ENCODE results near the gene DNAJC2. TPM values are rescaled to one million over a fixed set of nuclear protein-coding genes. Genes with fewer than 3 reads are reported as not detected.

The DNAJC2 gene
- total and polyA plus RNA-seq, 3 donors from 2014 or later: 21.2 to 39.7 (median 27.6) TPM

DNA sequence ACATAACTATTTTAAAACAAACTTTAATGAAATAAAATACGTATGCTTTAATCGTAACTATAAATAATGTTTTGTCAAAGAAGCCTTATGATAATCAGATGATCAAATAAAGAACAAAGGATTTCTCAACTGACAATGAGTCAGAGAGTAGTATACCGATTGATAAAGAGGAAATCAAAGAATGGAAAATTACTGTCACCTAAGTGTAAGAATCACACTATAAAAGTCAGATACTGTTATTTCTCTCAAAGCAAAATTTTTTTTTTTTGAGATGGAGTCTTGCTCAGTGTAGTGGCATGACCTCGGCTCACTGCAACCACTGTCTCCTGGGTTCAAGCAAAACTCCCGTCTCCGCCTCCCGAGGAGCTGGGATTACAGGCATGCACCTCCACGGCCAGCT lies 18.8 kb downstream of the DNAJC2 start:
- Histone ChIP-seq H3K27ac (no peak overlapping the region), H3K27me3 (no peaks in the 10 kb centered on the region), H3K36me3 (ENCODE audit: low read depth, missing control alignments) (no peaks in the 10 kb centered on the region), H3K4me1 (no peaks in the 10 kb centered on the region), H3K9me3 (no peaks in the 10 kb centered on the region), H3K4me3 (no peak overlapping the region)
- intact Hi-C loops (cut with DNase I; ENCODE audit: low total_unique reads): no loop called here
- DNase-seq: no peak
- WGBS, 2 donors: 94 to 95% methylated on average over 8 of the region's 8 CpGs
- TF ChIP-seq, protein P1, sequence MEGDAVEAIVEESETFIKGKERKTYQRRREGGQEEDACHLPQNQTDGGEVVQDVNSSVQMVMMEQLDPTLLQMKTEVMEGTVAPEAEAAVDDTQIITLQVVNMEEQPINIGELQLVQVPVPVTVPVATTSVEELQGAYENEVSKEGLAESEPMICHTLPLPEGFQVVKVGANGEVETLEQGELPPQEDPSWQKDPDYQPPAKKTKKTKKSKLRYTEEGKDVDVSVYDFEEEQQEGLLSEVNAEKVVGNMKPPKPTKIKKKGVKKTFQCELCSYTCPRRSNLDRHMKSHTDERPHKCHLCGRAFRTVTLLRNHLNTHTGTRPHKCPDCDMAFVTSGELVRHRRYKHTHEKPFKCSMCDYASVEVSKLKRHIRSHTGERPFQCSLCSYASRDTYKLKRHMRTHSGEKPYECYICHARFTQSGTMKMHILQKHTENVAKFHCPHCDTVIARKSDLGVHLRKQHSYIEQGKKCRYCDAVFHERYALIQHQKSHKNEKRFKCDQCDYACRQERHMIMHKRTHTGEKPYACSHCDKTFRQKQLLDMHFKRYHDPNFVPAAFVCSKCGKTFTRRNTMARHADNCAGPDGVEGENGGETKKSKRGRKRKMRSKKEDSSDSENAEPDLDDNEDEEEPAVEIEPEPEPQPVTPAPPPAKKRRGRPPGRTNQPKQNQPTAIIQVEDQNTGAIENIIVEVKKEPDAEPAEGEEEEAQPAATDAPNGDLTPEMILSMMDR (IDR thresholded peaks at IDR 0.05): no peak
- no peak for TF ChIP-seq POLR2A (IDR thresholded peaks at IDR 0.05)

DNA sequence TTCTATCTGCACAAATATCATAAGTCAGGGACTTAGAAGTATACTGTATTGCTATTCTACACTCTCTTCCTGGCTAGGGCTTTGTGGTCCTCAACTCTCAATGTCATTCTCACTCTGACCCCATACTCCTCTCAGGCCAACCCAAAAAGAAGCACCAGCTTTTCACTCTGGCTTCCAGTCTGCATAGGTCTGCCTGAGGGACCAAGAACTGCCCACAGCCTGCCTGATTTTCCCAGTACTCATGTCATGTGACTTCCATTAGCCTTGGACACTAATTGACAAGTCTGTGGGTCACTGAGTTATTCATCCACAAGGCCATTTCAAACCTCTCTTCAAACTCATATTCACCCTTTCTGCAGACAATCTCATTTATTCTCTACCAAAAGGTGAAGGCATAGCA lies 27.6 kb downstream of the DNAJC2 start:
- no peak overlapping the region for H3K27ac ChIP-seq
- no peak overlapping the region for H3K4me3 ChIP-seq
- H3K36me3 ChIP-seq (ENCODE audit: low read depth, missing control alignments): no peaks in the 10 kb centered on the region
- no peaks in the 10 kb centered on the region for H3K9me3 ChIP-seq
- TF ChIP-seq, protein P1 (IDR thresholded peaks at IDR 0.05): no peak
- no peak for TF ChIP-seq POLR2A (IDR thresholded peaks at IDR 0.05)
- no peak for DNase-seq
- intact Hi-C loops (cut with DNase I; ENCODE audit: low total_unique reads): no loop called here
- H3K4me1 ChIP-seq: no peaks in the 10 kb centered on the region
- no peaks in the 10 kb centered on the region for H3K27me3 ChIP-seq

DNA sequence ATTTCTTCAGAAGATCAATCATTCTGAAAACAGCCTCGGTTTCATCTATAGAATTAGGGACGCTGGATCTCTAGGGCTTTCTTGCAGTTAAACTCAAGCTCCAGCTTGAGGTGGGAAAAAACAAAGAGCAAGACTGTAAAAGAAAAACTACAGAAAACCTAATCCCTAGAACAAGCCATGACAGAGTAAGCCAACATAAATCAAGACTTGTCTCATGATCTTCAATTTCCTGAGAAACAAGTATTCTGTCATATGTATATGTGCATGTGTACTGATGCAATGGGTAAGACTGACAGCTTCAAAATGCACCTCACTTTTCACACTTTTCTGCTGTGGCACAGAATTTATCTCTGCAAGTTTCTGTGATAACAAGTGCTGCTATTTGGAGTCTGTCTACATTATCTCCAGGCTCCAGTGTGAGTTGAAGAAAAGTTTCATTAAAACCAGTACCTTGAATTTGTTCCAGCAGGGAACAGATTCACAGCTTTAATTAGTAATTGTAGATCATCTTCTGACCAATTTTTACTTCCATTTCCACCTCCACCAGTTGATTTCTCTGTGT lies 28.1 kb downstream of the DNAJC2 start:
- no peak for TF ChIP-seq POLR2A (IDR thresholded peaks at IDR 0.05)
- TF ChIP-seq, protein P1 (IDR thresholded peaks at IDR 0.05): no peak
- H3K4me3 ChIP-seq: no peak overlapping the region
- 87 to 92% methylated on average over 2 of the region's 2 CpGs for WGBS, 2 donors
- no peaks in the 10 kb centered on the region for H3K36me3 ChIP-seq (ENCODE audit: low read depth, missing control alignments)
- H3K27me3 ChIP-seq: no peaks in the 10 kb centered on the region
- no peak overlapping the region for H3K27ac ChIP-seq
- H3K9me3 ChIP-seq: no peaks in the 10 kb centered on the region
- intact Hi-C loops (cut with DNase I; ENCODE audit: low total_unique reads): no loop called here
- DNase-seq: no peak
- H3K4me1 ChIP-seq: no peaks in the 10 kb centered on the region

DNA sequence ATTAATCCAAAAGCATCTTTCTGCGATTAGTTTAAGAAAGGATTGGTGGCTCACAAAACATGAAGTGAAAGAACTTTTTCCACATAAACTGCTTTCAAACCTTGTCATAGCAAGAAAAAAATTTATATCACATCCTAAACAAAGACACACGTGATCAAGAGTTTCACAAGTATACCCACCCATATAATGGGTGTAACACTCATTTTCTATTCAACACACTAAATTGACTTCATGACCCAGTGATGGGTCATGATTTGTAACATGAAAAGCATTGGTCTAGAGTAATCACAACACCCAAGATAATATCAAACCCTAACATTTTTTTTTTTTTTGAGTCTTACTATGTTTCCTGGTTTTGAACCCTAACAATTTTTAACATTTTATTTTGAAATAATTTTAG lies 29.7 kb downstream of the DNAJC2 start:
- Histone ChIP-seq H3K36me3 (ENCODE audit: low read depth, missing control alignments) (no peaks in the 10 kb centered on the region), H3K27ac (no peak overlapping the region), H3K27me3 (no peaks in the 10 kb centered on the region), H3K4me3 (no peak overlapping the region), H3K9me3 (no peaks in the 10 kb centered on the region), H3K4me1 (no peaks in the 10 kb centered on the region)
- TF ChIP-seq, protein P1 (IDR thresholded peaks at IDR 0.05): no peak
- TF ChIP-seq POLR2A (IDR thresholded peaks at IDR 0.05): no peak
- intact Hi-C loops (cut with DNase I; ENCODE audit: low total_unique reads): no loop called here
- WGBS, 2 donors: 84 to 88% methylated on average over 2 of the region's 2 CpGs
- no peak for DNase-seq

DNA sequence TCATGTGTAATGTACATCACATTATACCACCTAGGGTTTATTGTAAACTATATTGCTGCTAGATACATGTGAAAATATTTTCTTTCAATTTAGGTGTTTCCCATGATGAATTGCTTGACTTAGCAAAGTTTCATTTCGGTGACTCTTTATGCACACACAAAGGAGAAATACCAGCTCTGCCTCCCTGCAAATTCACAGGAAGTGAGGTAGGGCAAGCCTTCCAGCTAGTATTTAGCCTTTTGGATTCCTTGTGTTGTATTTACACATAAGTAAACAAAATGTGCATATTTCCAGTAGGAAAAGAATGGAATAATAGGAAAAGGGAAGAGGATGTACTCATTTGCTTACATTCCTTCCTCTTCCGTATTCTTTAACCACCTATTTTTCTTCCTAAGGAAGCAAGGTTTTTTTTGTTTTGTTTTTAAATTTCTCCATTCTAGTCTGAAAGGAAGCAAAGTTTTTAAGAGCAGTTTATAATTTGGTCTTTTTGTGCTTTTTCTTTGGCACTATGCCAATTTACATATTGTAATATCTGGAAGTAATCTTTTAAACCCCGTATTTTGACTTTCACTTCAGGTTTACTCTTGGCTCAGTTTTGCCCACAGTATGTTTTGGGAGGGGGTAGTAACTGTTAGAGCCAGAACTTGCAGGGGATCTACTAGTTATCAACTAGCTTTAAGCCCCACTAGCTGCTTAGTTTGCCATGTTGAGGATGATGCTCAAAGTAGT lies 36.9 kb downstream of the DNAJC2 start:
- H3K4me3 ChIP-seq: no peak overlapping the region
- H3K36me3 ChIP-seq (ENCODE audit: low read depth, missing control alignments): no peaks in the 10 kb centered on the region
- H3K9me3 ChIP-seq: no peaks in the 10 kb centered on the region
- H3K27ac ChIP-seq: no peak overlapping the region
- intact Hi-C loops (cut with DNase I; ENCODE audit: low total_unique reads): no loop called here
- H3K4me1 ChIP-seq: no peaks in the 10 kb centered on the region
- DNase-seq: no peak
- H3K27me3 ChIP-seq: no peaks in the 10 kb centered on the region
- WGBS, 2 donors: 63 to 69% methylated on average over 3 of the region's 3 CpGs
- TF ChIP-seq POLR2A (IDR thresholded peaks at IDR 0.05): no peak
- TF ChIP-seq, protein P1 (IDR thresholded peaks at IDR 0.05): no peak
